ENCODE measurements around the gene DOK3. TPM values are rescaled to one million over a fixed set of nuclear protein-coding genes. Genes with fewer than 3 reads are reported as not detected.

DOK3 gene
- total and polyA plus RNA-seq, 2 of the 13 experiments (the other 11 are each of a cell fraction or from before 2014, with no cell fraction given) = 1.4 to 1.5 TPM

GRCh38 chr5:177496070-177496726, 13.4 kb downstream of the DOK3 start:
- H4K20me1 ChIP-seq (ENCODE audit: insufficient read depth, low read length) = peaks cover 15% of the 10 kb centered on the region; the same call in 1 of the 2 replicates
- in situ Hi-C loops (cut with HindIII; ENCODE audit: extremely low pct_ligation_motif_present, low pct_unique_long_range_greater_than_20kb) (no loop called here), intact Hi-C loops (cut with micrococcal nuclease; ENCODE audit: unreplicated experiment) (loop anchor here (2.0 to 5.0 kb wide), 2 partner anchors 39 to 184 kb away; partner anchors contain the start of gene MXD3)
- no peak overlapping the region for H2AFZ ChIP-seq (ENCODE audit: low read length)
- DNase-seq (ENCODE audit: low spot score) (peak; percentile 70), FAIRE-seq (peak; percentile 56), ATAC-seq (peak; percentile 61)
- ChIA-PET CTCF (ENCODE audit: low intra/inter-chr PET ratio, low total read pairs) (no interaction called here), POLR2A (interaction anchor here (1.0 to 3.6 kb wide), 11 partner anchors 13 to 409 kb away, joined by 4 to 42 read pairs (median 8); partner anchors contain the start of genes DDX41, DOK3 and FGFR4)
- peak overlapping the region; percentile 99 for H3K4me2 ChIP-seq (ENCODE audit: low read depth, low read length)
- no peaks in the 10 kb centered on the region for H3K9me3 ChIP-seq (ENCODE audit: low read length)
- peak overlapping the region; percentile 60 for H3K27ac ChIP-seq (ENCODE audit: extremely low read length, insufficient read depth, low read length)
- peak overlapping the region; percentile 64 to 85 (median 65) for H3K4me3 ChIP-seq (replicated peaks in 1 of 3; ENCODE audit: insufficient read depth in 1 of 3, low read depth in 2 of 3, low read length in 3 of 3)
- no peaks in the 10 kb centered on the region for H3K79me2 ChIP-seq (ENCODE audit: insufficient read depth, low read length)
- H3K9ac ChIP-seq (ENCODE audit: insufficient read depth, low read depth, low read length) = peak overlapping the region; percentile 83
- BruUV-seq (replicated peaks) = no TSS peak
- peaks cover 0 to 23% of the 10 kb centered on the region in 2 experiments; a peak in 2 of 5 replicates for H3K27me3 ChIP-seq (ENCODE audit: control insufficient read depth in 1 of 2, insufficient read depth in 2 of 2, low read length in 2 of 2)
- 38% methylated on average over 3 of the region's 12 CpGs for WGBS (ENCODE audit: low lambda C conversion rate)
- H3K4me1 ChIP-seq (ENCODE audit: insufficient read depth, low read length) = peaks cover 45% of the 10 kb centered on the region
- peaks cover 0 to under 1% of the 10 kb centered on the region in 2 experiments; a peak in 1 of 5 replicates for H3K36me3 ChIP-seq (replicated peaks in 1 of 2; ENCODE audit: control insufficient read depth in 1 of 2, insufficient read depth in 2 of 2, low read length in 2 of 2)
- TF ChIP-seq HOXA3 (CRISPR knock-in tag; IDR thresholded peaks at IDR 0.05) (peak; percentile 38; the same call in 1 of the 2 replicates), RAD21 (CRISPR knock-in tag; IDR thresholded peaks at IDR 0.05) (0 out of 2 replicates have a peak, but pooled peaks have one; percentile 6), FOXK2 (IDR thresholded peaks at IDR 0.05) (no peak), ZNF75D (CRISPR knock-in tag; IDR thresholded peaks at IDR 0.05; ENCODE audit: borderline replicate concordance) (no peak), ZSCAN5A (CRISPR knock-in tag; IDR thresholded peaks at IDR 0.05; ENCODE audit: borderline replicate concordance) (no peak; the same call in 1 of the 2 replicates), ZNF451 (CRISPR knock-in tag; IDR thresholded peaks at IDR 0.05) (peak; percentile 31; the same call in 1 of the 2 replicates), ZNF326 (CRISPR knock-in tag; IDR thresholded peaks at IDR 0.05; ENCODE audit: borderline replicate concordance) (no peak), ZNF263 (CRISPR knock-in tag; IDR thresholded peaks at IDR 0.05) (peak; percentile 79), ZNF776 (CRISPR knock-in tag; IDR thresholded peaks at IDR 0.05) (no peak), MED1 (CRISPR knock-in tag; IDR thresholded peaks at IDR 0.05) (0 out of 2 replicates have a peak, but pooled peaks have one; percentile 23), ZNF574 (CRISPR knock-in tag; IDR thresholded peaks at IDR 0.05) (no peak), CTCF (CRISPR knock-in tag; IDR thresholded peaks at IDR 0.05) (peak; percentile 16; the same call in 1 of the 2 replicates), BHLHE40 (IDR thresholded peaks at IDR 0.05; ENCODE audit: low read length) (0 out of 2 replicates have a peak, but pooled peaks have one; percentile 16), ZNF883 (CRISPR knock-in tag; IDR thresholded peaks at IDR 0.05; ENCODE audit: not compliant biosample characterization) (peak; percentile 12), TARDBP (CRISPR knock-in tag; IDR thresholded peaks at IDR 0.05) (0 out of 2 replicates have a peak, but pooled peaks have one; percentile 57), STAG1 (CRISPR knock-in tag; IDR thresholded peaks at IDR 0.05) (peak; percentile 9; the same call in 1 of the 2 replicates), ZNF567 (CRISPR knock-in tag; IDR thresholded peaks at IDR 0.05; ENCODE audit: borderline replicate concordance) (no peak), ZNF724P (CRISPR knock-in tag; IDR thresholded peaks at IDR 0.05; ENCODE audit: borderline replicate concordance) (no peak), REPIN1 (CRISPR knock-in tag; IDR thresholded peaks at IDR 0.05; ENCODE audit: borderline replicate concordance, low read depth) (0 out of 2 replicates have a peak, but pooled peaks have one; percentile 26)
